ENCODE measurements around the gene UBB.
"Not testable (repeated sequence)": the region's sequence is repeated elsewhere in the genome, so short reads cannot be mapped to it uniquely, and the experiment has no call there.

DNA sequence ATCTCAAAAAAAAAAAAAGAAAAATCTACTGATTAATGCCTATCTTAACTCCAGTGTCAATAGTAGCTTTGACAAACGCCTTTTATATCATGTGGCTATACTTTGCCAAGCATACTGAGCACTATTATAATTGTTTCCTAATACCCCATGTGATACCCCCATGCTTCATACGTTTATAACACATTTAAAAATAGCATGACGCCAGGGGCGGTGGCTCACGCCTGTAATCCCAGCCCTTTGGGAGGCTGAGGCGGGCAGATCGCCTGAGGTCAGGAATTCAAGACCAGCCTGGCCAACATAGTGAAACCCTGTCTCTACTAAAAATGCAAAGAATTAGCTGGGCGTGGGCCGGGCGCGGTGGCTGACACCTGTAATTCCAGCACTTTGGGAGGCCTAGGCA is 11.6 kb downstream of the UBB start:
- TF ChIP-seq, protein P1, sequence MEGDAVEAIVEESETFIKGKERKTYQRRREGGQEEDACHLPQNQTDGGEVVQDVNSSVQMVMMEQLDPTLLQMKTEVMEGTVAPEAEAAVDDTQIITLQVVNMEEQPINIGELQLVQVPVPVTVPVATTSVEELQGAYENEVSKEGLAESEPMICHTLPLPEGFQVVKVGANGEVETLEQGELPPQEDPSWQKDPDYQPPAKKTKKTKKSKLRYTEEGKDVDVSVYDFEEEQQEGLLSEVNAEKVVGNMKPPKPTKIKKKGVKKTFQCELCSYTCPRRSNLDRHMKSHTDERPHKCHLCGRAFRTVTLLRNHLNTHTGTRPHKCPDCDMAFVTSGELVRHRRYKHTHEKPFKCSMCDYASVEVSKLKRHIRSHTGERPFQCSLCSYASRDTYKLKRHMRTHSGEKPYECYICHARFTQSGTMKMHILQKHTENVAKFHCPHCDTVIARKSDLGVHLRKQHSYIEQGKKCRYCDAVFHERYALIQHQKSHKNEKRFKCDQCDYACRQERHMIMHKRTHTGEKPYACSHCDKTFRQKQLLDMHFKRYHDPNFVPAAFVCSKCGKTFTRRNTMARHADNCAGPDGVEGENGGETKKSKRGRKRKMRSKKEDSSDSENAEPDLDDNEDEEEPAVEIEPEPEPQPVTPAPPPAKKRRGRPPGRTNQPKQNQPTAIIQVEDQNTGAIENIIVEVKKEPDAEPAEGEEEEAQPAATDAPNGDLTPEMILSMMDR (IDR thresholded peaks at IDR 0.05; ENCODE audit: insufficient read depth, low read length): not testable (repeated sequence)
- not testable (repeated sequence) for TF ChIP-seq SPI1 (IDR thresholded peaks at IDR 0.05; ENCODE audit: borderline replicate concordance, low read depth)
